Naive thymus-derived CD8-positive, alpha-beta T cell (primary cell): Measurements from ENCODE around the gene B3GLCT. TPM values are rescaled to one million over a fixed set of nuclear protein-coding genes. Genes with fewer than 3 reads are reported as not detected.
"Not testable (repeated sequence)": the region's sequence is repeated elsewhere in the genome, so short reads cannot be mapped to it uniquely, and the experiment has no call there.

Source experiments
- ATAC-seq, 2 donors: fragments of 150-1000 bp; cut with Tn5 transposase in 1 of 2; sonication (Bioruptor Pico), chemical (Tn5 transposase) in 1 of 2; 1 replicate in 1 of 2; 2 replicates in 1 of 2; pipeline ENCODE4 v1.10.0; 2021; ENCODE audit warnings: mild to moderate bottlenecking in 2 of 2, moderate library complexity in 2 of 2
- POLR2A ChIA-PET: fragments of 350-600 bp; sonication (Branson Sonifier 250); formaldehyde crosslinking; loops from one replicate; lab custom pipeline; 2021; ENCODE audit warnings: antibody characterized with exemption; lab: Charles Lee
- DNase-seq, 10 donors: peaks; one replicate each; pipeline versions ENCODE4 v3.0.0 to v3.0.0-alpha.2; 2020 to 2022
- H3K27ac Mint-ChIP-seq, 10 donors: one replicate each; pipeline ENCODE4 v1.8.0; 2020 to 2022; ENCODE audit warnings: mild to moderate bottlenecking in 10 of 10, mixed read lengths in 10 of 10, moderate library complexity in 4 of 10, inconsistent platforms in 1 of 10
- H3K27me3 Mint-ChIP-seq, 5 donors: one replicate each; pipeline ENCODE4 v1.8.0; 2021 to 2022; ENCODE audit warnings: mixed read lengths in 5 of 5
- H3K36me3 Mint-ChIP-seq, 3 donors: one replicate each; pipeline ENCODE4 v1.8.0; 2020 to 2022; ENCODE audit warnings: mixed read lengths in 3 of 3, mild to moderate bottlenecking in 2 of 3, inconsistent platforms in 1 of 3
- H3K4me1 Mint-ChIP-seq, 4 donors: one replicate each; pipeline ENCODE4 v1.8.0; 2021 to 2022; ENCODE audit warnings: mixed read lengths in 4 of 4
- H3K4me3 Mint-ChIP-seq, 10 donors: one replicate each; pipeline ENCODE4 v1.8.0; 2020 to 2022; ENCODE audit warnings: mild to moderate bottlenecking in 10 of 10, mixed read lengths in 10 of 10, moderate library complexity in 6 of 10, inconsistent platforms in 1 of 10
- H3K9me3 Mint-ChIP-seq, 9 donors: one replicate each; pipeline ENCODE4 v1.8.0; 2020 to 2022; ENCODE audit warnings: mixed read lengths in 9 of 9, mild to moderate bottlenecking in 3 of 9, inconsistent platforms in 1 of 9, moderate library complexity in 1 of 9
- polyA plus RNA-seq, 3 donors: library from polyadenylated mRNA; unstranded; fragments of 300-500 nt; fragmentation: Illumina TruSeq; gene quantifications; one replicate each; pipeline ENCODE4 v1.2.3, GENCODE V29; 2021
- total RNA-seq, 8 experiments: library from RNA in 2 of 8; stranded (reverse) in 2 of 8; gene quantifications; one replicate each; pipeline ENCODE4 v1.2.3 and lab custom pipeline; 2021 to 2026

The B3GLCT gene
- total and polyA plus RNA-seq, 5 experiments from 2014 or later, result 6.3 to 7.4 (median 6.9) TPM

GRCh38 chr13:31209172-31209840 is 9.5 kb downstream of the B3GLCT start:
- ATAC-seq, result peak; percentile 30 to 51
- no peaks in the 10 kb centered on the region for H3K36me3 Mint-ChIP-seq

DNA sequence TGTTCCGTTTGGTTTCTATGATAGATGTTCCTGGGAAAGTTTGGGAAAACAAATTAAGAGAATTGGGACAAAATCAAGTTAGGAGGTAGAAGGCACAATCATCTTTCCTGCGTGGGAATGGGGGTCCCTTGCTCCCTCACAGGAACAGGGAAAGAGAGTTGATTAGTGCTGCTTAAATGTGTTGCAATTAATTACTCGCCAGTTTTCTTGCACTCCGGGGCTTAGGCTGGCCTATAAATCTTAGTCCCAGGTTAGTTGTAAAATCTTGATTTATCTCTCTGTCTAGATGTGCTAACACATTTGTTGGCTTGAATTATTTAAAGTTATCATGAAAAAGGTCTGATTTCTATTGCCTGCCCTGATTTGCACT is 10.1 kb downstream of the B3GLCT start:
- H3K27me3 Mint-ChIP-seq, result no peaks in the 10 kb centered on the region
- peak overlapping the region in 2 of 10 donors; percentile 1 to 2 for H3K4me3 Mint-ChIP-seq
- POLR2A ChIA-PET, result interaction anchor here (1.2 kb wide), 1 partner anchor 9 kb away, joined by 6 read pairs; the partner anchor contains the start of gene B3GLCT
- no peak for ATAC-seq
- H3K9me3 Mint-ChIP-seq, result no peaks in the 10 kb centered on the region
- peaks cover 3 to 41% (median 14%) of the 10 kb centered on the region in 4 donors for H3K4me1 Mint-ChIP-seq
- DNase-seq, result no peak
- H3K27ac Mint-ChIP-seq, result peak overlapping the region in 3 of 10 donors; percentile 8 to 50 (median 21)
- H3K36me3 Mint-ChIP-seq, result no peaks in the 10 kb centered on the region

More at GRCh38 chr13:31209172-31209840, 9.5 kb downstream of the B3GLCT start:
- Mint-ChIP-seq H3K4me1 (peaks cover 7 to 44% (median 17%) of the 10 kb centered on the region in 4 donors), H3K27me3 (no peaks in the 10 kb centered on the region), H3K4me3 (peak overlapping the region in 2 of 10 donors; percentile 1 to 2), H3K9me3 (no peaks in the 10 kb centered on the region), H3K27ac (peak overlapping the region in 4 of 10 donors; percentile 18 to 83 (median 36))
- POLR2A ChIA-PET, result interaction anchor here (1.2 kb wide), 1 partner anchor 9 kb away, joined by 6 read pairs; the partner anchor contains the start of gene B3GLCT
- DNase-seq, result peak in 1 of 10 donors; percentile 5

- H3K9me3 Mint-ChIP-seq, result no peaks in the 10 kb centered on the region
Measured at GRCh38 chr13:31213651-31214289, 14.0 kb downstream of the B3GLCT start.

DNA sequence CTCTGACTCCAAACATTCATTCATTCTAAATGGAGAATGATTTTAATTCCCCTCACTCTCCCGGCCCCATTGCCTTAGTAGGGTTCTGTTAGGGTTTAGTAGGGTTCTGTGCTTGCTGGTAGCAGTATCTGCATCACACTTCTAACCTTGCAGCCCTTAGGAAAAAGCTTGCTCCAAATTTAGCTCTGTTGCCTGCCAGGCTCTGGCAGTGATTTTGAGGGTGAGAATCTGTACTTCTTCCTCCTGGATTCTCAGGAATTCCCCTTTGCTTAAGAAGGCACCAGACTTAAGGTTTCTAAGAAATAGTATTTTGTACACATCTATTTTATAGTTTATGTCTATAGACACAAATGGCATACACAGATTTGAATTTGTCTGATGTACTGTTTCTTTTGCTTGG is 14.7 kb downstream of the B3GLCT start:
- Mint-ChIP-seq H3K36me3 (peaks cover 6 to 10% (median 10%) of the 10 kb centered on the region in 3 donors), H3K27ac (peak overlapping the region in 2 of 10 donors; percentile 27 to 67), H3K4me3 (no peak overlapping the region)

More at GRCh38 chr13:31213651-31214289, 14.0 kb downstream of the B3GLCT start:
- no peak overlapping the region for H3K27ac Mint-ChIP-seq
- no peaks in the 10 kb centered on the region for H3K27me3 Mint-ChIP-seq
- H3K4me3 Mint-ChIP-seq, result no peak overlapping the region
- H3K4me1 Mint-ChIP-seq, result peaks cover 3 to 26% (median 11%) of the 10 kb centered on the region in 4 donors
- POLR2A ChIA-PET, result interaction anchor here (0.6 kb wide), 1 partner anchor 13 kb away, joined by 5 read pairs; no protein-coding TSS in a partner anchor
- no peak for DNase-seq
- no peak for ATAC-seq
- peaks cover 6 to 10% (median 7%) of the 10 kb centered on the region in 3 donors for H3K36me3 Mint-ChIP-seq

DNA sequence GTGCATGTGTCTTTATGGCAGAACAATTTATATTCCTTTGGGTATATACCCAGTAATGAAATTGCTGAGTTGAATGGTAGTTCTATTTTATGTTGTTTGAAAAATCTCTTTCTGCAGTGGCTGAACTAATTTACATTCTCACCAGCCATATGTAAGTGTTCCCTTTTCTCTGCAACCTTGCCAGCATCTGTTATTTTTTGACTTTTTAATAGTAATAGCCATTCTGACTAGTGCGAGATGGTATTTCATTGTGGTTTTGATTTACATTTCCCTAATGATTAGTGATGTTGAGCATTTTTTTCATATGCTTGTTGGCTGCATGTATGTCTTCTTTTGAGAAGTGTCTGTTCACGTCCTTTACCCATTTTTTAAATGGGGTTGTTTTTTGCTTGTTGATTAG is 17.1 kb downstream of the B3GLCT start:
- Mint-ChIP-seq H3K36me3 (peaks cover 6 to 16% (median 10%) of the 10 kb centered on the region in 3 donors), H3K4me1 (peaks cover 0 to 10% (median 3%) of the 10 kb centered on the region in 4 donors)
- H3K27me3 Mint-ChIP-seq, H3K27ac Mint-ChIP-seq, DNase-seq, H3K9me3 Mint-ChIP-seq, POLR2A ChIA-PET, ATAC-seq, H3K4me3 Mint-ChIP-seq: not testable (repeated sequence)

More for the DNA sequence above, 14.7 kb downstream of the B3GLCT start:
- peaks cover 3 to 19% (median 8%) of the 10 kb centered on the region in 4 donors for H3K4me1 Mint-ChIP-seq
- no peaks in the 10 kb centered on the region for H3K27me3 Mint-ChIP-seq
- ATAC-seq (no peak), DNase-seq (no peak)
- POLR2A ChIA-PET, result no interaction called here
- H3K9me3 Mint-ChIP-seq, result no peaks in the 10 kb centered on the region

DNA sequence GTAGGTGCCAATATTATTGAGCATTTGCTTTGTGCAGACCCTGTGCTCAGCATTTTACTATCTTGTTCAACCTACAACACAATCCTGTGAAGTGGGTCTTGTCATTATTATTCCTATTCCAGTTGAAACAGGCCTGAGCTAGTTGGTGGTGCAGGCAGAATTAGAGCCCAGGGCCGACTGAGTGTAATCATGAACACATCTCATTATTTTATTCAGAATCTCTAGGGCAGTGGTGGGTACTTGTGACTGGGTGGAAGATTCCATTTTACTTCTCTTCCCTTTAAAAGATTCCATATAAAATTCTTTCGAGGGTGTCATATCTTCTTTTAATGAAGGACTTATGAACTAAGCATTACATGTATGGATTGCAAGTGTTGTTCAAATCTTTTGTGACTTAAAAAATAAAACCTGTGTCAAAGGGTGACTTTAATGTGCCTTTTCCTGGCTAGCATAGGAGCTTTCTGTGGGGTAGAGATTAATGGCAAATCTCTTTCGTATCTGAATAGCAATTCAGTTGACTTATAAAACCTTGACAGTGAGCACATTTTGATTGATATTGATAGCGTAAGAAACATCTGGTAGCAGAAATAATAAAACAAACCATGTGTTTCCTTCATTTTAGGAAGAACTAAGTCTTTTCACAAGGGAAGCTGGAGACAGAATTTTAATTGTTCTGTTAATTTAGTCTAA is 20.3 kb downstream of the B3GLCT start:
- Mint-ChIP-seq H3K36me3 (peaks cover 6 to 38% (median 19%) of the 10 kb centered on the region in 3 donors), H3K4me3 (no peak overlapping the region), H3K27ac (no peak overlapping the region), H3K27me3 (no peaks in the 10 kb centered on the region), H3K9me3 (no peaks in the 10 kb centered on the region), H3K4me1 (peaks cover 0 to 3% (median under 1%) of the 10 kb centered on the region in 4 donors)
- DNase-seq, result no peak
- no peak for ATAC-seq
- POLR2A ChIA-PET, result no interaction called here

DNA sequence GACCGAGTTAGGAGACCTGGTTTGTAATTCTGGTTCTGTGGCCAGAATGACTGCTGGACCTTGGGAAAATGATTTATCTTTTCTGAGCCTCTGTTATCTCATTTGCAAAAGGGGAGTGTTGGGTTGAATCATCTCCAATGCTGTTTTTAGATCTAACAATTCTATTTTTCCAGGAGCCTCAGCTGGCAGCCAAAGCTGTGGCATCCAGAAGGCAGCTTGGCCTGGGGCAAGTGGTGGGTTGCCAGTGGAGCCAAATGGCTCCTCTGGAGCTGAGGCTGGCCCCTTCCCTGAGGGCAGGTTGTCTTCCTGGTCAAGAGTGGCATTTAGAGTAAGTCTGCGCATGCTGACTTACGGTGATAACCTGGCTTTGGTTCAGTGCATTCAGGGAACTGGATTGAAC is 21.3 kb downstream of the B3GLCT start:
- no peak for ATAC-seq
- peaks cover 6 to 38% (median 19%) of the 10 kb centered on the region in 3 donors for H3K36me3 Mint-ChIP-seq
- no peaks in the 10 kb centered on the region for H3K27me3 Mint-ChIP-seq
- peaks cover 0 to 5% (median 0%) of the 10 kb centered on the region in 4 donors for H3K4me1 Mint-ChIP-seq
- H3K27ac Mint-ChIP-seq, result no peak overlapping the region
- no peak overlapping the region for H3K4me3 Mint-ChIP-seq
- DNase-seq, result no peak
- H3K9me3 Mint-ChIP-seq, result no peaks in the 10 kb centered on the region
- POLR2A ChIA-PET, result no interaction called here

- no peaks in the 10 kb centered on the region for H3K9me3 Mint-ChIP-seq
- H3K27me3 Mint-ChIP-seq, result no peaks in the 10 kb centered on the region
- DNase-seq (no peak), ATAC-seq (no peak)
- H3K4me1 Mint-ChIP-seq, result peaks cover 6 to 8% (median 7%) of the 10 kb centered on the region in 4 donors
- H3K36me3 Mint-ChIP-seq, result peaks cover 0 to 36% (median 10%) of the 10 kb centered on the region in 3 donors
- POLR2A ChIA-PET, result no interaction called here
- no peak overlapping the region for H3K4me3 Mint-ChIP-seq
- peak overlapping the region in 1 of 10 donors; percentile 15 for H3K27ac Mint-ChIP-seq
Measured at GRCh38 chr13:31223215-31223614, 23.4 kb downstream of the B3GLCT start.

DNA sequence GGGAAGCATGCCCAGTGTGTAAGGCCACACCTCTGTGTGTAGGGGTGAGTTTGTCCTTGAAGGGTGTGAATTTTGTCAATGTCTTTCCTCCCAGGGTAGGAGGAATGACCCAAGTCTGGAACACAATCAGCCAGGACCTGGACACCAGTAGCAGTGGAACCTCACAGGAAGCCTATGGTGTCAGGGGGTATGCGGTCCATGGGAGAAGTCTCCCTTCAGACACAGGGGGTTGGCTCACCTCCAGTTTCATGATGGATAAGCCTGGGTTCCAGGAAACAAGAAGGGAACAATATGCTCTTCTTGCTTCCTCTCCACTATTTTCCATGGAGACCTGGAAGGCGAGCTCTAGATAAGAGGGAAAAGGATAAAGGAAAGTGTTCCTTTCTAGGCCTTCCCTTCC is 23.9 kb downstream of the B3GLCT start:
- POLR2A ChIA-PET, result no interaction called here
- no peak overlapping the region for H3K4me3 Mint-ChIP-seq
- DNase-seq (no peak), ATAC-seq (no peak)
- H3K36me3 Mint-ChIP-seq, result peaks cover 0 to 33% (median 10%) of the 10 kb centered on the region in 3 donors
- no peak overlapping the region for H3K27ac Mint-ChIP-seq
- H3K9me3 Mint-ChIP-seq, result no peaks in the 10 kb centered on the region
- peaks cover 7 to 12% (median 10%) of the 10 kb centered on the region in 4 donors for H3K4me1 Mint-ChIP-seq
- H3K27me3 Mint-ChIP-seq, result no peaks in the 10 kb centered on the region

GRCh38 chr13:31224174-31224669 is 24.4 kb downstream of the B3GLCT start:
- ATAC-seq (no peak), DNase-seq (no peak)
- no peak overlapping the region for H3K4me3 Mint-ChIP-seq
- no peaks in the 10 kb centered on the region for H3K27me3 Mint-ChIP-seq
- POLR2A ChIA-PET, result no interaction called here
- peaks cover 0 to 28% (median 10%) of the 10 kb centered on the region in 3 donors for H3K36me3 Mint-ChIP-seq
- H3K9me3 Mint-ChIP-seq, result no peaks in the 10 kb centered on the region
- peaks cover 7 to 13% (median 10%) of the 10 kb centered on the region in 4 donors for H3K4me1 Mint-ChIP-seq
- H3K27ac Mint-ChIP-seq, result no peak overlapping the region

- no peak overlapping the region for H3K4me3 Mint-ChIP-seq
- ATAC-seq, result no peak
- H3K36me3 Mint-ChIP-seq, result peaks cover 0 to 31% (median 13%) of the 10 kb centered on the region in 3 donors
- POLR2A ChIA-PET, result no interaction called here
- DNase-seq, result no peak
- no peaks in the 10 kb centered on the region for H3K27me3 Mint-ChIP-seq
- no peaks in the 10 kb centered on the region for H3K9me3 Mint-ChIP-seq
- H3K4me1 Mint-ChIP-seq, result peaks cover 7 to 13% (median 10%) of the 10 kb centered on the region in 4 donors
- H3K27ac Mint-ChIP-seq, result no peak overlapping the region
Measured at GRCh38 chr13:31224963-31225559, 25.3 kb downstream of the B3GLCT start.
